AG09319 (cell line): ENCODE results near the gene RNGTT.
A peak's percentile ranks its signal among the peaks of the same experiment; 100 is the strongest.
"Not testable (repeated sequence)": the region's sequence is repeated elsewhere in the genome, so short reads cannot be mapped to it uniquely, and the experiment has no call there.

Source experiments
- DNase-seq: peaks from one replicate; pipeline ENCODE4 v3.0.0-alpha.2; 2010; ENCODE audit warnings: low read depth; ENCODE audit errors: extremely low read depth
- CTCF ChIP-seq: IDR thresholded peaks from 2 replicates; pipeline ENCODE4 v1.5.1; 2011; ENCODE audit warnings: low read depth, mild to moderate bottlenecking, inconsistent platforms, low read length, moderate library complexity

The RNGTT gene

GRCh38 chr6:88984606-88985005 lies 21.2 kb upstream of the RNGTT start:
- TF ChIP-seq CTCF = no peak
- DNase-seq = no peak

- no peak for DNase-seq
- TF ChIP-seq CTCF = no peak
These were observed 20.7 kb upstream of the RNGTT start for GRCh38 chr6:88984152-88984551.

GRCh38 chr6:88983532-88983931 lies 20.1 kb upstream of the RNGTT start:
- no peak for DNase-seq
- TF ChIP-seq CTCF = peak; percentile 61

- not testable (repeated sequence) for DNase-seq
These were observed 19.7 kb upstream of the RNGTT start for GRCh38 chr6:88983129-88983528.

GRCh38 chr6:88982720-88983119 lies 19.3 kb upstream of the RNGTT start:
- TF ChIP-seq CTCF = peak; percentile 64

GRCh38 chr6:88975369-88975768 lies 12.0 kb upstream of the RNGTT start:
- no peak for DNase-seq
- TF ChIP-seq CTCF = no peak

More at GRCh38 chr6:88982720-88983119, 19.3 kb upstream of the RNGTT start:
- peak; percentile 65 for DNase-seq

- no peak for DNase-seq
- no peak for TF ChIP-seq CTCF
These were observed 9.3 kb upstream of the RNGTT start for GRCh38 chr6:88972504-88973423.

- no peak for DNase-seq
- no peak for TF ChIP-seq CTCF
These were observed 6.9 kb upstream of the RNGTT start for GRCh38 chr6:88970301-88970700.

- not testable (repeated sequence) for DNase-seq
These were observed 5.8 kb upstream of the RNGTT start for GRCh38 chr6:88969255-88969654.
